GM21390 (cell line): Measurements from ENCODE around the gene SLC22A5.

ENCODE experiments used
- ATAC-seq: cut with Tn5 transposase; IDR thresholded peaks from one replicate; pipeline ENCODE4 v1.9.1; 2021; ENCODE audit not compliant: unreplicated experiment

The SLC22A5 gene

GRCh38 chr5:132369474-132370180 lies at the start of gene SLC22A5:
Gene SLC22A5, plus strand, starts transcription at chr5:132369710. Its CDS starts 263 bp downstream, at chr5:132369973.
- ATAC-seq = peak; percentile 94

- no peak for ATAC-seq
These were observed 49.5 kb upstream of the SLC22A5 start for GRCh38 chr5:132319975-132320374.

- no peak for ATAC-seq
These were observed 48.3 kb upstream of the SLC22A5 start for GRCh38 chr5:132321109-132321721.

- ATAC-seq = no peak
These were observed 47.2 kb upstream of the SLC22A5 start for GRCh38 chr5:132322266-132322665.

- ATAC-seq = no peak
These were observed 46.3 kb upstream of the SLC22A5 start for GRCh38 chr5:132323202-132323601.

GRCh38 chr5:132325691-132326090 lies 43.8 kb upstream of the SLC22A5 start:
- no peak for ATAC-seq

- no peak for ATAC-seq
These were observed 42.1 kb upstream of the SLC22A5 start for GRCh38 chr5:132327252-132327955.

- no peak for ATAC-seq
These were observed 34.7 kb upstream of the SLC22A5 start for GRCh38 chr5:132334812-132335211.

- no peak for ATAC-seq
These were observed 34.1 kb upstream of the SLC22A5 start for GRCh38 chr5:132335402-132335801.

- ATAC-seq = no peak
These were observed 30.0 kb upstream of the SLC22A5 start for GRCh38 chr5:132339502-132339901.

- no peak for ATAC-seq
These were observed 27.0 kb upstream of the SLC22A5 start for GRCh38 chr5:132342291-132343180.

- no peak for ATAC-seq
These were observed 24.6 kb upstream of the SLC22A5 start for GRCh38 chr5:132344775-132345514.

GRCh38 chr5:132353486-132353995 lies 16.0 kb upstream of the SLC22A5 start:
- ATAC-seq = no peak

- ATAC-seq = no peak
These were observed 14.9 kb upstream of the SLC22A5 start for GRCh38 chr5:132354381-132355139.

GRCh38 chr5:132355140-132355765 lies 14.3 kb upstream of the SLC22A5 start:
- no peak for ATAC-seq

GRCh38 chr5:132358775-132359174 lies 10.7 kb upstream of the SLC22A5 start:
- no peak for ATAC-seq

GRCh38 chr5:132362086-132362485 lies 7.4 kb upstream of the SLC22A5 start:
- ATAC-seq = no peak

GRCh38 chr5:132363431-132364112 lies 5.9 kb upstream of the SLC22A5 start:
- ATAC-seq = no peak
